Superior temporal gyrus (tissue), 1 donor: ENCODE data around the gene G3BP1.
"Not testable (repeated sequence)": the region's sequence is repeated elsewhere in the genome, so short reads cannot be mapped to it uniquely, and the experiment has no call there.

ENCODE experiments used
- DNase-seq: peaks from one replicate; pipeline ENCODE4 v3.0.0-alpha.2; 2016; ENCODE audit errors: extremely low spot score

Gene G3BP1

GRCh38 chr5:151755383-151755782 is 16.4 kb upstream of the G3BP1 start:
- no peak for DNase-seq

- no peak for DNase-seq
Observed at GRCh38 chr5:151757233-151758140, 14.3 kb upstream of the G3BP1 start.

- no peak for DNase-seq
Observed at GRCh38 chr5:151758141-151758429, 13.7 kb upstream of the G3BP1 start.

GRCh38 chr5:151758430-151759241 is 13.1 kb upstream of the G3BP1 start, which contains the start of gene ATOX1:
Gene ATOX1, minus strand, starts transcription at chr5:151758631. Its CDS starts 80 bp downstream, at chr5:151758551.
- DNase-seq = peak; percentile 93

- no peak for DNase-seq
Observed at GRCh38 chr5:151764801-151765200, 7.0 kb upstream of the G3BP1 start.

GRCh38 chr5:151766975-151767374 is 4.8 kb upstream of the G3BP1 start:
- no peak for DNase-seq

GRCh38 chr5:151770383-151771258 is 1.1 kb upstream of the G3BP1 start:
- peak; percentile 75 for DNase-seq

- DNase-seq = no peak
Observed at GRCh38 chr5:151772029-151772845, 483 bp downstream of the G3BP1 start.

- DNase-seq = peak; percentile 40
Observed at GRCh38 chr5:151772846-151773561, 1.2 kb downstream of the G3BP1 start.

GRCh38 chr5:151773951-151774350 is 2.2 kb downstream of the G3BP1 start:
- DNase-seq = no peak

- DNase-seq = no peak
Observed at GRCh38 chr5:151775025-151775606, 3.4 kb downstream of the G3BP1 start.

GRCh38 chr5:151779531-151780125 is 7.9 kb downstream of the G3BP1 start:
- no peak for DNase-seq

GRCh38 chr5:151780348-151780747 is 8.6 kb downstream of the G3BP1 start:
- no peak for DNase-seq

GRCh38 chr5:151781201-151781600 is 9.4 kb downstream of the G3BP1 start:
- DNase-seq = no peak

GRCh38 chr5:151783664-151784063 is 11.9 kb downstream of the G3BP1 start:
- DNase-seq = not testable (repeated sequence)

GRCh38 chr5:151784141-151784540 is 12.4 kb downstream of the G3BP1 start:
- no peak for DNase-seq

GRCh38 chr5:151786468-151786867 is 14.7 kb downstream of the G3BP1 start:
- no peak for DNase-seq

- DNase-seq = no peak
Observed at GRCh38 chr5:151787817-151788216, 16.1 kb downstream of the G3BP1 start.

GRCh38 chr5:151793358-151793757 is 21.6 kb downstream of the G3BP1 start:
- DNase-seq = no peak

- DNase-seq = no peak
Observed at GRCh38 chr5:151795426-151795825, 23.7 kb downstream of the G3BP1 start.
